WERI-Rb-1 (cell line): Measurements from ENCODE around the gene NXPH3.

Experiments
- DNase-seq: peaks from one replicate; pipeline ENCODE4 v3.0.0-alpha.2; 2020
- H3K27ac ChIP-seq: fragments of 250-450 bp; sonication (Bioruptor Pico); 2 replicates; pipeline ENCODE4 v1.5.1; 2020; ENCODE audit warnings: mild to moderate bottlenecking, moderate library complexity
- H3K27me3 ChIP-seq: fragments of 250-450 bp; sonication (Bioruptor Pico); 2 replicates; pipeline ENCODE4 v1.5.1; 2021; ENCODE audit warnings: mild to moderate bottlenecking, low read depth, moderate library complexity; ENCODE audit not compliant: insufficient read depth, severe bottlenecking
- H3K36me3 ChIP-seq: fragments of 250-450 bp; sonication (Bioruptor Pico); 2 replicates; pipeline ENCODE4 v1.5.1; 2020; ENCODE audit warnings: mild to moderate bottlenecking, moderate library complexity
- H3K4me3 ChIP-seq: 2 replicates; pipeline ENCODE4 v1.5.1; 2011; ENCODE audit warnings: low read depth, mild to moderate bottlenecking, control low read depth, low read length
- H3K9me3 ChIP-seq: fragments of 250-450 bp; sonication (Bioruptor Pico); 2 replicates; pipeline ENCODE4 v1.5.1; 2021; ENCODE audit warnings: mild to moderate bottlenecking, moderate library complexity; ENCODE audit not compliant: severe bottlenecking
- TF ChIP-seq, protein P1 (sequence below): IDR thresholded peaks from 2 replicates; pipeline ENCODE4 v1.5.1; 2011; ENCODE audit warnings: low read depth, mild to moderate bottlenecking, control low read depth, inconsistent platforms, low read length

Gene NXPH3

GRCh38 chr17:49583226-49583625 lies 7.6 kb downstream of the NXPH3 start:
- TF ChIP-seq, protein P1, sequence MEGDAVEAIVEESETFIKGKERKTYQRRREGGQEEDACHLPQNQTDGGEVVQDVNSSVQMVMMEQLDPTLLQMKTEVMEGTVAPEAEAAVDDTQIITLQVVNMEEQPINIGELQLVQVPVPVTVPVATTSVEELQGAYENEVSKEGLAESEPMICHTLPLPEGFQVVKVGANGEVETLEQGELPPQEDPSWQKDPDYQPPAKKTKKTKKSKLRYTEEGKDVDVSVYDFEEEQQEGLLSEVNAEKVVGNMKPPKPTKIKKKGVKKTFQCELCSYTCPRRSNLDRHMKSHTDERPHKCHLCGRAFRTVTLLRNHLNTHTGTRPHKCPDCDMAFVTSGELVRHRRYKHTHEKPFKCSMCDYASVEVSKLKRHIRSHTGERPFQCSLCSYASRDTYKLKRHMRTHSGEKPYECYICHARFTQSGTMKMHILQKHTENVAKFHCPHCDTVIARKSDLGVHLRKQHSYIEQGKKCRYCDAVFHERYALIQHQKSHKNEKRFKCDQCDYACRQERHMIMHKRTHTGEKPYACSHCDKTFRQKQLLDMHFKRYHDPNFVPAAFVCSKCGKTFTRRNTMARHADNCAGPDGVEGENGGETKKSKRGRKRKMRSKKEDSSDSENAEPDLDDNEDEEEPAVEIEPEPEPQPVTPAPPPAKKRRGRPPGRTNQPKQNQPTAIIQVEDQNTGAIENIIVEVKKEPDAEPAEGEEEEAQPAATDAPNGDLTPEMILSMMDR, result no peak
- H3K9me3 ChIP-seq, result no peaks in the 10 kb centered on the region
- H3K4me3 ChIP-seq, result no peak overlapping the region
- no peaks in the 10 kb centered on the region; the same call in 1 of the 2 replicates for H3K36me3 ChIP-seq
- no peak for DNase-seq
- H3K27me3 ChIP-seq, result no peaks in the 10 kb centered on the region
- H3K27ac ChIP-seq, result no peak overlapping the region

DNA sequence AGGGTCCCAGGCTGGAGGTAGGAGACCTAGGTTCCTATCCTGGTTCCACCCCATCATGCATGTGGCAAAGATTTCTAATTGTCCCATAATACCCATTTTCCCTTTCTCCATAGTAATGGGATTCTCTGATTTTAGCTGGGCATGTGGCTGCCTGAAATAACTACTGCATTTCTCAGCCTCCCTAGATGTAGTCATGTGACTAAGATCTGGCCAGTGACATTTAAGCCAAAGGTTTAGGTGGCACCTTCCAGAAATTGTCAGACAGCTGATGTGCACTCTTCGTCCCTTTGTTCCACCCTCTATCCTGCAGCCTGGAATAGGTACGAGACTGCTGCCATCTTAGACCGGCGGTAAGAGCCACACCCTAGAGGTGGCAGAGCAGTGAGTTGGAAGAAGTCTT lies 8.2 kb downstream of the NXPH3 start:
- Histone ChIP-seq H3K27ac (no peak overlapping the region), H3K36me3 (no peaks in the 10 kb centered on the region; the same call in 1 of the 2 replicates), H3K9me3 (no peaks in the 10 kb centered on the region), H3K27me3 (no peaks in the 10 kb centered on the region), H3K4me3 (no peak overlapping the region)
- TF ChIP-seq, protein P1, result no peak
- no peak for DNase-seq

- TF ChIP-seq, protein P1, result peak; percentile 75
- Histone ChIP-seq H3K4me3 (no peak overlapping the region), H3K36me3 (no peaks in the 10 kb centered on the region; the same call in 1 of the 2 replicates), H3K27ac (no peak overlapping the region), H3K27me3 (no peaks in the 10 kb centered on the region), H3K9me3 (no peaks in the 10 kb centered on the region)
- peak; percentile 68 for DNase-seq
Observed at GRCh38 chr17:49585422-49586027, 9.9 kb downstream of the NXPH3 start.

DNA sequence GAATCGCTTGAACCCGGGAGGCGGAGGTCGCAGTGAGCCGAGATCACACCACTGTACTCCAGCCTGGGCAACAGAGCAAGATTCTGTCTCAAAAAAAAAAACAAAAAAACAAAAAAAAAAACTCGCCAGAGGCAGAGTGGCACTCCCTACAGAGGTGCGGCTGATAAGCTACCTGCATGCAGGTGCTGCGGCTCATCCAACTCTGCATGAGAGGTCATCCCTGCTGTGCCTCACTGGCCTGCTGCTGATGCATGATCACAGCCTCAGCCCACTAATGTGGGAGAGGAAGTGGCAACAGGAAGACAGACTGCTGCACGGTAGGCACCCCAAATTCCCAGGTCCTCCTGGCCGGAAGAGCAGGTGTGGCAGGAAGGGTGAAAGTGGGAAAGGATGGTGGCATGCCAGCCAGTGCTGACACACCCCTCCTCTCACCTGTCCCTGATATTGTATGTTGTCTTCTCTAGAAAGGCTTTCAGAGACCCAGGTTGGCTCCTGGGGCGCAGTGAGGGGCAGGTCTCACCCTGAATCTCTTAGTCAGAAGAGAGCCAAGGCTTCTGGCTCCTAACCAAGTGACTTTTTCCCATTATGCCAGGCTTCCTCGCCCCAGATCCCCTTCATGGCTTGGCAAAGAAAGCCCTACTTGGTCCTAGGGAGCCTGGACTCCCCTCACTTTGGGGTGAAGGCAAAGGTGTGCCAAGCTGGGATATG lies 11.8 kb downstream of the NXPH3 start:
- DNase-seq, result no peak
- no peaks in the 10 kb centered on the region for H3K9me3 ChIP-seq
- TF ChIP-seq, protein P1, result no peak
- no peak overlapping the region for H3K27ac ChIP-seq
- no peaks in the 10 kb centered on the region for H3K27me3 ChIP-seq
- no peak overlapping the region for H3K4me3 ChIP-seq
- H3K36me3 ChIP-seq, result no peaks in the 10 kb centered on the region

GRCh38 chr17:49588312-49588711 lies 12.6 kb downstream of the NXPH3 start:
- no peaks in the 10 kb centered on the region for H3K36me3 ChIP-seq
- no peak overlapping the region for H3K27ac ChIP-seq
- no peaks in the 10 kb centered on the region for H3K27me3 ChIP-seq
- DNase-seq, result no peak
- no peaks in the 10 kb centered on the region for H3K9me3 ChIP-seq
- TF ChIP-seq, protein P1, result no peak
- H3K4me3 ChIP-seq, result no peak overlapping the region
